Kidney epithelial cell (primary cell): ENCODE measurements around the gene PPP1R7. TPM values are rescaled to one million over a fixed set of nuclear protein-coding genes. Genes with fewer than 3 reads are reported as not detected.

Experiments used
- DNase-seq: peaks from one replicate; pipeline ENCODE4 v3.0.0-alpha.2; 2010; ENCODE audit warnings: low read depth
- H3K27me3 ChIP-seq: 2 replicates; pipeline ENCODE4 v1.6.0; 2011; ENCODE audit warnings: low read length; ENCODE audit not compliant: control insufficient read depth, insufficient read depth
- H3K36me3 ChIP-seq: 2 replicates; pipeline ENCODE4 v1.5.1; 2011; ENCODE audit warnings: low read length; ENCODE audit not compliant: control insufficient read depth, insufficient read depth
- H3K4me3 ChIP-seq: 2 replicates; pipeline ENCODE4 v1.5.1; 2011; ENCODE audit warnings: low read depth, mild to moderate bottlenecking, control low read depth, low read length
- CTCF ChIP-seq: IDR thresholded peaks from 2 replicates; pipeline ENCODE4 v1.5.1; 2011; ENCODE audit warnings: mild to moderate bottlenecking, moderate library complexity, low read length, control low read depth, inconsistent platforms; ENCODE audit not compliant: insufficient read depth, poor library complexity, severe bottlenecking
- total RNA-seq: library from RNA; depleted of rRNA; stranded (reverse); fragments of >200 nt; gene quantifications from 2 replicates; pipeline ENCODE4 v1.2.3, GENCODE V29; 2015

The PPP1R7 gene
- total RNA-seq, 1 donor from 2014 or later, result 82.3 TPM

GRCh38 chr2:241112046-241112445, 38.2 kb upstream of the PPP1R7 start:
- no peak for TF ChIP-seq CTCF

GRCh38 chr2:241112592-241112991, 37.7 kb upstream of the PPP1R7 start:
- no peak for TF ChIP-seq CTCF
- Histone ChIP-seq H3K27me3 (no peaks in the 10 kb centered on the region), H3K36me3 (no peaks in the 10 kb centered on the region), H3K4me3 (no peak overlapping the region)
- no peak for DNase-seq

More at GRCh38 chr2:241112046-241112445, 38.2 kb upstream of the PPP1R7 start:
- Histone ChIP-seq H3K36me3 (no peaks in the 10 kb centered on the region), H3K27me3 (no peaks in the 10 kb centered on the region), H3K4me3 (no peak overlapping the region)
- DNase-seq, result no peak

GRCh38 chr2:241114836-241115235, 35.4 kb upstream of the PPP1R7 start:
- DNase-seq, result no peak
- H3K27me3 ChIP-seq, result no peaks in the 10 kb centered on the region
- H3K36me3 ChIP-seq, result no peaks in the 10 kb centered on the region
- H3K4me3 ChIP-seq, result no peak overlapping the region
- no peak for TF ChIP-seq CTCF

GRCh38 chr2:241115361-241115760, 34.9 kb upstream of the PPP1R7 start:
- no peaks in the 10 kb centered on the region for H3K36me3 ChIP-seq
- no peak for TF ChIP-seq CTCF
- no peaks in the 10 kb centered on the region for H3K27me3 ChIP-seq
- no peak overlapping the region for H3K4me3 ChIP-seq
- DNase-seq, result no peak

GRCh38 chr2:241116606-241117560, 33.4 kb upstream of the PPP1R7 start:
- Histone ChIP-seq H3K27me3 (no peaks in the 10 kb centered on the region), H3K4me3 (no peak overlapping the region), H3K36me3 (no peaks in the 10 kb centered on the region)
- TF ChIP-seq CTCF, result no peak
- no peak for DNase-seq
